AG10803 (cell line): ENCODE data around the gene NDUFAF2.

Experiments
- DNase-seq: peaks from one replicate; pipeline ENCODE4 v3.0.0; 2010; ENCODE audit warnings: low read depth
- H3K4me3 ChIP-seq: 2 replicates; pipeline ENCODE4 v1.5.1; 2011; ENCODE audit warnings: mild to moderate bottlenecking, low read length, control low read depth
- TF ChIP-seq, protein P1 (sequence below): conservative IDR thresholded peaks from 2 replicates; pipeline ENCODE4 v1.5.1; 2011; ENCODE audit warnings: mild to moderate bottlenecking, low read length, control low read depth, inconsistent platforms

NDUFAF2 gene

DNA sequence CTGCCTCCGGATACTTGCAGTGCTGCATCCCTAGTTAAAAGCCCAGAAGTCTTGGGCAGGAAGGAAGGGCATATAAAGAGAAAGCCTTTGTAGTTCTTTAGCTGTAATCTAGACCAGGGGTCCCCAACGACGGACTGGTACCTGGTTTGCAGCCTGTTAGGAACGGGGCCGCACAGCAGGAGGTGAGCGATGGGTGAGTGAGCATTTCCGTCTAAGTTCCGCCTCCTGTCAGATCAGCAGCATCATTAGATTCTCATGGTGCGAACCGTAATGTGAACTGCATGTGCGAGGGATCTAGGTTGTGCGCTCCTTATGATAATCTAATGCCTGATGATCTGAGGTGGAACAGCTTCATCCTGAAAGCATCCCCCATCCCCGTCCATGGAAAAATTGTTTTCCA is 218.9 kb downstream of the NDUFAF2 start:
- TF ChIP-seq, protein P1, sequence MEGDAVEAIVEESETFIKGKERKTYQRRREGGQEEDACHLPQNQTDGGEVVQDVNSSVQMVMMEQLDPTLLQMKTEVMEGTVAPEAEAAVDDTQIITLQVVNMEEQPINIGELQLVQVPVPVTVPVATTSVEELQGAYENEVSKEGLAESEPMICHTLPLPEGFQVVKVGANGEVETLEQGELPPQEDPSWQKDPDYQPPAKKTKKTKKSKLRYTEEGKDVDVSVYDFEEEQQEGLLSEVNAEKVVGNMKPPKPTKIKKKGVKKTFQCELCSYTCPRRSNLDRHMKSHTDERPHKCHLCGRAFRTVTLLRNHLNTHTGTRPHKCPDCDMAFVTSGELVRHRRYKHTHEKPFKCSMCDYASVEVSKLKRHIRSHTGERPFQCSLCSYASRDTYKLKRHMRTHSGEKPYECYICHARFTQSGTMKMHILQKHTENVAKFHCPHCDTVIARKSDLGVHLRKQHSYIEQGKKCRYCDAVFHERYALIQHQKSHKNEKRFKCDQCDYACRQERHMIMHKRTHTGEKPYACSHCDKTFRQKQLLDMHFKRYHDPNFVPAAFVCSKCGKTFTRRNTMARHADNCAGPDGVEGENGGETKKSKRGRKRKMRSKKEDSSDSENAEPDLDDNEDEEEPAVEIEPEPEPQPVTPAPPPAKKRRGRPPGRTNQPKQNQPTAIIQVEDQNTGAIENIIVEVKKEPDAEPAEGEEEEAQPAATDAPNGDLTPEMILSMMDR: no peak
- no peak for DNase-seq
- H3K4me3 ChIP-seq: no peak overlapping the region; the same call in none of the 2 replicates

DNA sequence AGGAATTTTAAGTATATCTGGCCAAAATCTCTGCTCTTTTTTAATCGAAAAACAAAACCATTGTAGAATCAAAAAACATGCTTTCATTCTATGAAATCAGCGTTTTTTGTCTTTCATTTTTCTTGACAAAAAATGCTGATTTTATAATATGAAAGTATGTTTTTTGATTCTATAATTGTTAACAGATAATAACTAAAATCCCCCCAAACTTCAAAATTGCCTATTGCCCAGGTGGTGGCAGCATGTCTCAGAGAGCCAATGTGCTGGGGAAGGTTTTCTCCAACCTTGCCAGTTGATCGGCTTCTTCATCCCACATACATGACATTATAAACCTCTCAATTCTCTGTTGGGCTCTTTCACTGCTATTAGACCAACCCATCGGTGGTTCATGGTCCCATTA is 222.4 kb downstream of the NDUFAF2 start:
- TF ChIP-seq, protein P1: peak; percentile 48
- H3K4me3 ChIP-seq: no peak overlapping the region
- peak; percentile 55 for DNase-seq

DNA sequence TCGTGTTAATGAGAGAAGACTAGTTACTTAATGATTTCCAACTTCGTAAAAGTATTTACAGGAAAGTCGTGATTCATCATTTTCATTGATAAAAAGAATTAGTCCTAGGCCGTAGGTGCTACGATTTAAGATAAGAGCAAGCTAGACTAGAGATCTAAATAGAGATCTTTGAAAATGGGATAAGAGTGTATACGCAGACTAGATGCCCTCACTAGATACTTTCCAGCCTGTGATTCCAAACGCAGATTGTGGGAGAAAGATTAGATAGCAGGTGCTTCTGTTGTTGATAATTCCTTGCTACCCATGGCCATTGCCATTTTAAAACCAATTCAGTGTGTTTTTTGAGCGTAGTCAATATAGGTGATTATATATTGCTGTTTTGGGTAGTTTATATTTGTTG is 223.9 kb downstream of the NDUFAF2 start:
- DNase-seq: no peak
- H3K4me3 ChIP-seq: no peak overlapping the region
- TF ChIP-seq, protein P1: no peak

DNA sequence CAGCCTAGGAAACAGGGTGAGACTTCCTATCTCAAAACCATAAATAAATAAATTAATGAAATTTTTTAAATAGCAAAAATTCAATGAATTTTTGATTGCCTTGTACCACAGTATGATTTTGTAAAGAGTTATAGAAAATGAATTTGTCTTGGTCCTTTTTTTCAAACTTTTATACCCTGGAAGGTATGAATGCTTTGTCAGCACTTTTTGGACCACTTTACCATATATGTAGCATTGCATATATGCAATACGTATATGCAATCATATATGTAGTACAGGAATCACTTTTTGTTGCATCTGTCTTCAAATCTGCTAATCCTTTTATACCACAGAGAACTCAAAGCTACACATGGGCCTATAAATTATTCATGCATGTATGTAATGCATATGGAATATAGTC is 226.5 kb downstream of the NDUFAF2 start:
- TF ChIP-seq, protein P1: no peak
- DNase-seq: no peak
- no peak overlapping the region for H3K4me3 ChIP-seq

DNA sequence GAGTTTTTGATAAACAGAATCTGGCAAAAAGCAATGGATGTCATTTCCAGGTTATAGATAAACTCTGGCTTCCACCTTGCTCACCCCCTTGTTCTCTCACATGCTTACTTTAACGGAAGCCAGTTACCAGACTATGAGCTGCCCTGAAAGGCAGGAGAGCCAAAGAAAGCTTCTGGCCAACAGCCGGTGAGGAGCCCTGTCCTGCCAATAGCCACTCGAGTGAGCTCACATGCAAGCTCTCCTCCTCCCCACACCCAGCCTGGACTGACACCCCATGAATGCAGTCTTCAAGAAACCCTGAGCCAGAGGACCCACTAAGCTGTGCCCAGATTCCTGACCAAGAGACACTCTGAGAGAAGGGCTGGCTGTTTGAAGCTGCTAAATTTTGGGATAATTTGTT is 231.6 kb downstream of the NDUFAF2 start:
- H3K4me3 ChIP-seq: no peak overlapping the region
- TF ChIP-seq, protein P1: no peak
- DNase-seq: no peak

DNA sequence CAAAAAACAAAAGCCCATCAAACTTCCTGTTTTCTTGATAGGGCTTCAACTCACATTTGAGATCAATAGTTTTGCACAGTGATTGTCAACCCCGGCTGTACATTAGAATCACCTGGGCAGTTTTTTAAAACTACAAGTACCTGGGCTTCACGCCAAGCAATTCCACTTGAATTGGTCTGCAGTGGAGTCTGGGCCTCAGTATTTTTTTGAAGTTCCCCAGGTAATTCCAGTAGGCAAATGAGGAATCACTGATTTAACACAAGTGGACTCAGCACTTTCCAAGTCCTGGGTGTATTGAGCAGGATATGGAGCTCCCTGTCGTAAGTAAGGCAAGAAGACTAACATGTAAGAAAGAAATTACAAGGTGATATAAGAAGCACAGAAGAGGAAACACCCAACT is 232.1 kb downstream of the NDUFAF2 start:
- TF ChIP-seq, protein P1: no peak
- no peak overlapping the region for H3K4me3 ChIP-seq
- DNase-seq: no peak

DNA sequence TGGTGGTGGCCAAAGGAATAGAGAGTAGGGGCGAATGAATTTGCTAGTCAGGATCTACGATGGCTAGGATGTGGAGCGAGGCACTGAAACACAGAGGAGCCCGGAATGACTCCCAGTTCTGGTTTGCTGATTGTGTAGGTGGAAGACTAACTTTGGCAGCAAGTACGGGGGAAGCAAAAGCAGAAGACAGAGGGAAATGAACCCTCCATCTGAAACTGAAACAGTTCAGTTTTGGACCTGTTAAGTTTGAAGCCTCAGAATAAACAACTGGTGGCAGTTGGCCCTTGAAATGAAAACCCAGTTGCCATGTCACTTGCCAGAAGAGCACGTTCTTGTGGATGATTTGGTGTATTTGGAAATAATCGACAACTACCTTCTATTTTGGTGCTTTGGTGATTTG is 232.7 kb downstream of the NDUFAF2 start:
- TF ChIP-seq, protein P1: no peak
- H3K4me3 ChIP-seq: no peak overlapping the region
- DNase-seq: no peak
